Transverse colon (tissue), 4 donors: Measurements from ENCODE around the gene ARHGAP22.

ENCODE experiments used
- CTCF ChIP-seq, 5 experiments: fragments of 200-600 bp in 3 of 5; fragments of 450-650 bp in 2 of 5; sonication (generic) in 3 of 5; IDR thresholded peaks; 1 replicate in 2 of 5; 2 replicates in 3 of 5; pipeline ENCODE4 v1.5.1; 2016 to 2017; ENCODE audit warnings: antibody characterized with exemption in 5 of 5, inconsistent platforms in 3 of 5, mild to moderate bottlenecking in 2 of 5, moderate library complexity in 1 of 5
- EP300 ChIP-seq: sonication (generic); formaldehyde crosslinking; IDR thresholded peaks from one replicate; pipeline ENCODE4 v1.6.1; 2017; ENCODE audit warnings: antibody characterized with exemption, low read depth
- POLR2A ChIP-seq: fragments of 450-650 bp; IDR thresholded peaks from one replicate; pipeline ENCODE4 v1.6.1; 2016; ENCODE audit warnings: antibody characterized with exemption, mild to moderate bottlenecking, moderate library complexity
- POLR2AphosphoS5 ChIP-seq, 3 donors: sonication (generic); formaldehyde crosslinking; IDR thresholded peaks; one replicate each; pipeline ENCODE4 v1.6.1; 2016; ENCODE audit warnings: antibody characterized with exemption in 3 of 3

- TF ChIP-seq CTCF (IDR thresholded peaks at IDR 0.05) (no peak), POLR2AphosphoS5 (IDR thresholded peaks at IDR 0.05) (no peak), POLR2A (no peak), EP300 (no peak)
Measured at GRCh38 chr10:48519481-48520183, 85.2 kb downstream of the ARHGAP22 start.
